Ammon's horn (tissue), 1 donor: ENCODE data around the gene DNAJC16.
"Not testable (repeated sequence)": the region's sequence is repeated elsewhere in the genome, so short reads cannot be mapped to it uniquely, and the experiment has no call there.

Experiments
- DNase-seq: peaks from one replicate; pipeline ENCODE4 v3.0.0-alpha.2; 2016; ENCODE audit warnings: low spot score

Gene DNAJC16

DNA sequence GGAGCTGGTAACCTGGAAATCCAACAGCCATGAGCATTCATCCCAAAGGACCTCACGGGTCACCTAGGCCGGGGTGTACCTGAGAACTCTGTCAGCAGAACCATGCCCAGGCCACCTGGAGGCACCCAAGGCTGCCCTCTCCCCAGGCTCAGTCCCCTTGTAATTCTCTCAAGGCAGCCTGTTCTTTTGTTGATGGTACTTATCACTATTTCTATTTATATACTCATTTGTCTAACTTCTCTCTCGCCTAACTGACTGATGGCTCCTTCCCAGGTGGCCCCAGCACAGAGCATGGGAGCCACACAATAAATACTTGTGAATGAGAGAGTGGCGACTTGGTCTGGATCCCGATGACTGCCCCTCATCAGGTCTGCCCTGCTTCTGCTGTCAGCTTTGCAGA is 19.4 kb upstream of the DNAJC16 start:
- no peak for DNase-seq

DNA sequence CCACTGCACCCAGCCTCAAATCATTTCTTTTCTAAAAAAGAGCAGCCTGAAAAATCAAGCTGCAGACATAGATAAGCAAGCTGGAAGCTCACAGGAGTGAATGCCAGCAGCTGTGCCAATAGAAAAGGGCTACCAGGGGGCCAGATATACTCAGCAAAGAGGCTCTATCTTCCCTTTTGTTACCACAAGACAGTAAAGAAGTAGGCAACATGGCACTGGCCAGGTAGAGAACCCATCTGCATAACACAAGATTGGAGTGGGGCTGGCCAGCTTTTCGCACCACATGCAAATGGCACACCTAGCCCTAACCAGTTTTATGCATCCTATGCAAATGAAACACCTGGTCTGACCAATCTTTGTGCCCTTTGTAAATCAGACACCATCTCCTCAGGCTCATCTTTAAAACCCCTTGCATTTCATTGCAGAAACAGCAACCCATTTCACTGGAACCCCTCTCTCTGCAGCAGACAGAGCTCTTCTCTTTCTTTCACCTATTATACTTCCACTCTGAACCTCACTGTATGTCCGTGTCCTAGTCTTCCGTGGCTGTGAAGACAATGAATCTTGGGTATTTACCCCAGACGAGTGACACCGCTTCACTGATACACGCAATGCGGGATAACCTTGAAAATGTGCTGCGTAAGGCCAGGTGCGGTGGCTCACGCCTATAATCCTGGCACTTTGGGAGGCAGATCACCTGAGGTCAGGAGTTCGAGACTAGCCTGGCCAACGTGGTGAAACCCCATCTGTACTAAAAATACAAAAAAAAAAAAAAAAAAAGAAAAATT is 17.8 kb upstream of the DNAJC16 start:
- DNase-seq = no peak

GRCh38 chr1:15509586-15509985 is 17.1 kb upstream of the DNAJC16 start:
- no peak for DNase-seq

DNA sequence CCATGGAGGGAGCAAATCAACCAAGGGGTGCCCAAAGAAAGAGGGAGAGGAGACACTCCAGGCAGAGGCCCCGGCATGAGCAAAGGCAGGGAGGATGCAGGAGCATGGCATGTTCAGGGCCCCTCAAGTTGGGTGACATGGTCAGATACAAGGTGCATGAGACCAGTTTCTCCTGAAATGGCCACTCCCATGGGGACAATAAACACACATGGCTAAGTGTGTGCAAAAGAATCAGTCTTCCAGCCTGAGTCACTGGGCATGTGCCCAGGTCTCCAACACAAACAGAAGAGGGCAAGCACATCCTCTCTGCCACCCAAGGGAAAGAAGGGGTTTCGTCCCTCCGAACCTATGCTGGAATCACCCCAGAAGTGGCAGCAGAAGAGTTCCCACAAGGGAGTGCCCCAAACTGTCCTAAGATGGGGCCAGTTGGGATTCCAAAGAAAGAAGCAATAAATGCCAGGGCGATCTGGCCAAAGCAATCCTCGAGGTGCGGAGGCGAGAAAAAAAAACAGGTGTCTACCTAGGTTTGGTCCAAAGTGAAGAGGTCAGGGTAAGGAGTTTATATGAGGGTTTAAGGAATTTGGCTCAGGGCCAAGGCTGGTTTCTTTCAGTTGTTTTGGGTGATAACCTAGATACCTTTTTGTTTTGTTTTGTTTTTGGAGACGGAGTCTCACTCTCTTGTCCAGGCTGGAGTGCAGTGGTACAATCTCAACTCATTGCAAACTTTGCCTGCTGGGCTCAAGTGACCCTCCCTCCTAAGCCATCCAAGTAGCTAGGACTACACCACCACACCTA is 15.8 kb upstream of the DNAJC16 start:
- no peak for DNase-seq

- no peak for DNase-seq
Measured at GRCh38 chr1:15513192-15513591, 13.5 kb upstream of the DNAJC16 start.

DNA sequence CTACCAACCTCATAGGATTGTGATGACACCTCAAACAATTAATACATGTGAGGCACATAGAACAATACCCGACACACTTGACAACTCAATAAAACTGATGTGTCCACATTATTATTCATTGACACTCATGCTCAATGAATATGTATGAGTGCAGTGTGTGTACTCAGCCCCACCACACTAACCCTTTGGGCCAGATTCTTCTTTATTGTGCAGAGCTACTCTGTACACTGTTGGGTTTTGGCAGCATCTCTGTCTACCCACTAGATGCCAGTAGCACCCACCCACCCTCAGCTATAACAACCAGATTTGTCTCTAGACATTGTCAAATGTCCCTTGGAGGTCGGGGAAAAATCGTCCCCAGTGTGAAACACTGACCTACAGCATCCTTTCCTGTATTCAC is 12.7 kb upstream of the DNAJC16 start:
- no peak for DNase-seq

- DNase-seq = not testable (repeated sequence)
Measured at GRCh38 chr1:15514557-15514956, 12.1 kb upstream of the DNAJC16 start.

DNA sequence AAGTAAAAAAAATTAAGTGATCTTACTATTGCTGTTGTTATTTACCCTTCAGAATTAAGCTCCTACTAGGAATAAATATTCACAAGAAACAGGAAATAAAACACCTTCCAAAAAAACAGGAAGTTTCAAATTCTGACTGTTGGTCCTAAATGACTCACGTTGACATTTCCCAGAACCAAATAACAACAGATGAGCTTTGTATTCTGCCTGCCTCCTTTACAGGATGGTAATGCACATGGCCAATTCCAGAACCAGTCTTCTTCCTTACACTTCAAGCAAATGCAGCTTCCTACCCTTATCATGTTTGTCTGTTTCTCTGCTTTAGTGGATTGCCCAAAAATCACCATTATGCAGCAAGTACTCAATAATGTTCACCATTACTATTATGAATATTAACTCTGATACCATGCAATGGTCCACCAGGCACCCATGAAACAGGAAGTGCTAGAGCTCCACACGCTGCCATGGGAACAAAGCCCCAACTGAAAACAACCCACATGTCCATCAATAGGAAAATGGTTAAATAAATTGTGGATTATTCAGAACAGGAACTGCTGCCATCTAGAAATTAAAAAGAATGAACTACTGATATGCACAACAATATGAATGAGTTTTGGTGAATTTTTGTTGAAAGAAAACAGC is 11.5 kb upstream of the DNAJC16 start:
- DNase-seq = no peak

- DNase-seq = no peak
Measured at GRCh38 chr1:15519625-15520024, 7.0 kb upstream of the DNAJC16 start.

DNA sequence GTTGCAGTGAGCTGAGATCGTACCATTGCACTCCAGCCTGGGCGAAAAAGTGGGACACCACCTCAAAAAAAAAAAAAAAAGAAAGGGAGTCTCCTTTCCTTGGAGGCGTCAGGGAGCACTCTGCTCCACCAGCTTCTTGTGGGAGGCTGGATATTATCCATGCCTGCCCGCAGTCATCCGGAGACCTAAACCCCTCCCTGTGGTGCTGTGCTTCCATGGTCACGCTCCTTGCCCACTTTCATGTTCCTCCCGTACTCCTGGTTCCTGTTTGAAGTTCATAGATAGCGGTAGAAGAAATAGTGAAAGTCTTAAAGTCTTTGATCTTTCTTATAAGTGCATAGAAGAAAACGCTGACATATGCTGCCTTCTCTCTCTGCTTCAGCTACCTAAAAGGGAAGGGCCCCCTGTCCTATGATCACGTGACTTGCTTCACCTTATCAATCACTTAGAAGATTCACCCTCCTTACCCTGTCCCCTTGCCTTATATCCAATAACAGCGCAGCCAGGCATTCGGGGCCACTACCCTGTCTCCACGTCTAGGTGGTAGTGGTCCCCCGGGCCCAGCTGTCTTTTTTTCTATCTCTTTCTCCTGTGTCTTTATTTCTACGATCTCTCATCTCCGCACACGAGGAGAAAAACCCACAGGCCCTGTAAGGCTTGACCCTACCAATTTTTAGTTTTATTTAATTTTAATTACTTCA is 5.3 kb upstream of the DNAJC16 start:
- not testable (repeated sequence) for DNase-seq

DNA sequence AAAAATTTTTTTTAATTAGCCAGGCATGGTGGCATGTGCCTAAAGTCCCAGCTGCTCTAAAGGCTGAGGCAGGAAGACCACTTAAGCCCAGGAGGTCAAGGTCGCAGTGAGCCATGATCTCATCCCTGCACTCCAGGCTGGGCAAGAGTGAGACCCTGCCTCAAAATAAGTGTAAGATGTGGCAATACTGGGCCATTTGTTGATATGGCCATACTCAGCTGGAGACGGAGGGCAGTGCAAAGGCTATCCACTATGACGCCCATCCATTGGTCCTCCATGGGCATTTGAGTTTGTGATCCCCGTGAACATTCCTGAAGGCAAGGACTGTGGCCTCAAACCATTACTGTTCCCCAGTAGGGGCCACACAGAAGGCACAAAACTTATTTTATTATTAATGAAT is 4.1 kb upstream of the DNAJC16 start:
- DNase-seq = no peak

DNA sequence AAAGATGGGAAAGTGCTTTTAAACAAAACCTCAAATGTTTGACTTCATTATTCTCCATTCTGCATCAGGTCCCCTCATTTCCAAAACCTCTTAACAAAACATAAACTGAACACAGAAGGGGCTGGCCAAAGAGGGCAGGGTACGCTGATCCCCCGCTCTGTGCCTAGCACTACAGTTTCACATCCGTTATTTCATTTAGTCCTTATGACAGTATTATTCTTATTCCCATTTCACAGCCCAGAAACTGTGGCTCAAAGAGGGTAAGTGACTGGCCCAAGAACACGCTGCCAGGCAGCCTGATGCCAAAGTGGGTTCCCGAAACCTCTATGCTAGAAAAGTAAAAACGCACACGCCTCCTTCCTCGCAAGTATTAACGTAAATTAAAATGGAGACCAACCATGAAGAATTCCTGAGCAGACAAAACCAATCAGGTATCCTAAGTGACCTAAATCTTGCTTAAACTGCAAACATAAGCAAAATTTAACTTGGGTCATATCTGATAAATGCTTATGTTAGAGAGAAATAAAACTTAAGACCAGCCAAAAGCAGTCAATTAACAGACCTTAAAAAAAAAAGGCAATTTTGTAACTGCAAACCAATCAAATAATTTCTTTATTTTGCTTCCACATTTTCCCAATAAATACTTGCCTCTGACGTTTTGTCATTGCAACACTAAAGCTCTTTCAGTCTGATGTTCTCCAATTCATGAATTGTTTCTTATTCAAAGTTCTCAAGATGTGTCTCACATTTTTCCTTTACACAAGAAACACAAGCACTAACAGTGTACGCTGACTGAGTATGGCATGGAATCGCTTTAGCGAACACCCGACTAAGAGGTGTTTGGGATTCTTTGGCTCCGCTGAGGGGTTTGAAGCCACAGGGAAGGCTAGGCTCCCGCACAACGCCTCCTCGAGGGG is 3.3 kb upstream of the DNAJC16 start:
- no peak for DNase-seq

DNA sequence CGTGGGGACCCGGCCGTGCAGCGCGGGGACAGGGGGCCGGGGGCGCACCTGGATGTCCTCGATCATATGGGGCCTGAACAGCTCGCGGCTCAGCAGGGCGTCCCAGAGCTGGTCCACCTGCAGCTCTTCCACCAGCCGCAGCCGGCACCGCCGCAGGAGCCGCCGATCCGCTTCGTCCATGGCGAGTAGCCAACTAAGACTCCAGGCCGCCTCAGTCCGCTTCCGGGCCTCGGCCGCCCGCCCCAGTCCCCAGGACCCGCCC is 2.7 kb upstream of the DNAJC16 start, which contains the start of gene CASP9:
CASP9 (minus strand) TSS at position 195 of the 262 bp plus-strand sequence; CDS start at position 180, 15 bp downstream.
- no peak for DNase-seq

DNA sequence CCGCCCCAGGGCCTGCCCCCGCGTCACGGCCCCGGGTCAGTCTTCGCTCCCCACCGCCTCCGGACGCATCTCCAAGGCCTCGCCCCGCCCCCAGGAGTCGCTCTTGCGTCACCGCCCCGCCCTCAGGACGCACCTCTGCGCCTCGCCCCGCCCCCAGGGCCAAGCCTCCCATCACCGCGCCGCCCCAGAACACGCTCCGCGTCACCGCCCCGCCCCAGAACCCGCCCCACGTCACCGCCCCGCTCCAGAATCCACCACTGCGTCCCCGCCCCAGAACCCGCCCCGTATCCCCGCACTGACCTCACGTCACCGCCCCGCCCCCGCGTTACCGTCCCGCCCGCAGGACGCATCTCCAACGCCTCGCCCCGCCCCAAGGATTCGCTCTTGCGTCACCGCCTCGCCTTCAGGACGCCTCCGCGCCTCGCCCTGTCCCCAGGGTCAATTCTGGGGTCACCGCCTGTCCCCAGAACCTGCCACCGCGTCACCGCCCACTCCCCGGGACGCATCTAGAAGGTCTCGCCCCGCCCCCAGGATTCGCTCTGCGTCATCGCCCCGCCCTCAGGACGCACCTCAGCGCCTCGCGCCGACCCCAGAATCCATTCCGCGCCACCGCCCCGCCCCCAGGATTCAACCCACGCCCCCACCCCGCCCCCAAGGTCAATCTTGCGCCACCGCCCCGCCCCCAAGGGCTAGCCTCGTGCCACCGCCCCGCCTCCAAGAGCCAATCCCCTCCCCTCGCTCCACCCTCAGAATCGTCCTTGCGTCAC is 2.2 kb upstream of the DNAJC16 start:
- peak; percentile 100 for DNase-seq

DNA sequence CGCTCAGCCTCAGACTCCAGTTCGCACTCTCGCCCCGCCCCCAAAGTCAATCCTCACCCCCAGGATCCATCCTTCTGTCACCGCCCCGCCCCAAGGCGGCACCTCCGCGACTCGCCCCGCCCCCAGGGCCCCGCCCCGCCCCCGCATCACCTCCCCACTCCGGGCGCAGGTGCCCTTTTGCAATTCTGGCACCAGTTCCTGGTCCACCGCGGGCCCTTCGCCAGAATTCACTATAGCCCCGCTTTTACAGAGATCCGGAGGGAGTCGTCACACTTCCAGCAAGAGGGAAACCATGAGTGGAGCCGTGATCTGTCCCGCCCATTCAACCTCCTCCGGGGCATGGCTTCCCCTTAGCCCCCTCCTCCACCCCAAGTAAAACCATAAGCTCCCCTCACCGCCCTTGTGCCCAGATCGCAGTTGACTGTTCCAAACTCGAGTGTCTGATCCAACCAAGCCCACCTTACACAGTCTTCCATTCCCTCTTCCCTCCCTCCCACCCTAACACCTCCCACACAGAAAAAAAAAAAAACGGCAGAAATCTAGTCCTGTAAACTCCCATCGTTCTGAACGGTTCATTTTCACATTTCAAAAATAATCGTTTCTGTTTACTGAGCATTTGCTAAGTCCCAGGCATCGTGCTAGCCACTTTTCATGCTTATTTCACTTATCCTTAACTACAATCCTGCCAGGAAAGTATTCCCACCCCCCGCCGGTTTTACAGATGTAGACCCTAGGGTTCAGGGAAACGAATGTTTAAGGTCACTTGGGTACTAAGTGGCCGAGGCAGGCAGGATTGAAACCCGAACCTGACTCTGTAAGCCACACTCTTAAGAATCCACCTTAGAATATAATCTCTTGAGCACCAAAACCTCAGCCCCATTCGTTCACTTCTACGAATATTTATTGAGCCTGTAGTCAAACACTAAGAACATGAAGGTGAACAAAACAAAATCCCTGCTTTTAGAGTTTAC is 1.3 kb upstream of the DNAJC16 start:
- DNase-seq = no peak

DNA sequence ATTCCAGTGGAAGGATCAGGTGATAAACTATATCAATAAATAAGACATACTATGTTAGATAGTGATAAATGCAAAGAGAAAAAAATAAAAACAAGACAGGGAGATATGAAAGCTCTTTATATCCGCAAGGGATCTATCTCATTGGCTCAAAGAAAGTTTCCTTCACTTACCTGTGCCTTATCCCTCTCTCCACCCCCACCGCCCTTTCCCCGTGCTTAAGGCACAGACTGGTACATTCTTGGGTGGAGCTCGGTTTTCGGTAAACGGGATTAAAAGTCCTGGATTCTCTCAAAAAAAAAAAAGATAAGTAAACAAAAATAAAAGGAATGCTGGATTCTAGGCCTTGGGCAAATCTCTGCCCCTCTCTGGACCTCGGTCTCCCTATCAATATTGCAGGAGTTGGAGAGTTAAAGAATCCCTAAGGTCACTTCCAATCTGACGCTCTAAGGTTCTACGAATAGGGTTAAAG is 593 bp upstream of the DNAJC16 start:
- no peak for DNase-seq

- no peak for DNase-seq
Measured at GRCh38 chr1:15531003-15531402, 4.4 kb downstream of the DNAJC16 start.

DNA sequence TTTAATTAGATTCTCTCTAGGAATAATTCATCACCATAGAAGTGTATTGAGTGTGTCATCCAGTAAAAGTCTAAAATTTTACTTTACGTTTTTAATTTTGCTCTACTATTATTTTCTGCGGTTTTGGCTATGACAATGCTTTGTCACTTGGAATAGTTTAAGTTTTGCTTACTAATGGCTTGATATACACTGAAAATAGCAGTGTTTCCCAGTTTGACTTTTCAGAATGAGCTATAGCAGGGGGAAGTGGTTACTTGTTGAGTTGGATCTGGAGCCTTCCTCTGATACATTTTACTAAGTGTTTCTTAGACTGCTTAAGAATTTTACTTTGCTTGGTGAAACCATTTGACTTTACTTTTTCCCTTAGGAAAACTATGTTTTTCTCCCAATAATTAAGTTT is 5.0 kb downstream of the DNAJC16 start:
- no peak for DNase-seq

- DNase-seq = no peak
Measured at GRCh38 chr1:15538771-15539170, 12.1 kb downstream of the DNAJC16 start.
